T-helper 2 cell (primary cell): ENCODE data around the gene RMND5A.
A peak's percentile ranks its signal among the peaks of the same experiment; 100 is the strongest.

Source experiments
- DNase-seq, 5 experiments: peaks; one replicate each; pipeline versions ENCODE4 v3.0.0 to v3.0.0-alpha.2; 2012 to 2022

RMND5A gene

DNA sequence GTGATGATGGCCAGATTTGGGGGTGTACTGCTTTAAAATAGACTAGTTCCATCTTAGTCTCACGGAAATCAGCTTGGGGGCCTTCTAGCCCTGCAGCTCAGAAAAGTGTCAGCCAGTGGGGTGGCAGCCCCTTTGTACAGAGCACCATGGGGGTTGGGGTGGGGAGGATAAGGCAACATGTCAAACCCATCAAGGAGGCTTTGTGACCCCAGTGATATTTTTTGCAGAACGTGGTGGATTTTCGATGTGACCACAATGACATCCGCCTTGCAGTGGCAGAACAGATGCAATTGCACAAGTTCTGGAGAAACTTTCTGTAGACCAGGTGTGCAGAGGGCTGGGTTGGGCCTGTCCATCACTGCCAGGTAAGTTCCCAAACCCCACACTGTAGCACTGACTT lies 73.7 kb downstream of the RMND5A start:
- peak in 2 of 5 experiments; percentile 53 to 81 for DNase-seq

DNA sequence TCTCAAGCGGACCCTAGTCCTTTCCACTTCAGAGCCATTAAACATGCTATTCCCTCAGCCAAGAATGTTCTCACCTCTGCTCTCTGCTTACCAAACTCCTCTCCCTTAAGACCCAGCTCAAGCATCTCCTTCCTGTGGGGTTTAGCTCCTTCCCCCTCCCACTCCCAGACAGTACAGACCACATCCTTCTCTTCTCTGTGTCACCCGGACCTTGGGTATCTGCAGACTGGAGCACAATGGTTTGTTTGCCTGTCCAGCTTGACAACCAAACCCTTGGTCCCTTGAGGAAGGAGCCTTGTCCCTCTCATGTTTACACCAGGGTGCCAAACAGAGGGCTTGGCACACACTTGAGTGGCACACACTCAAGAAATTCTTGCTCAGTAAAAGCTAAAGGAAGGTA lies 74.8 kb downstream of the RMND5A start:
- DNase-seq, result peak in 2 of 5 experiments; percentile 47 to 72

DNA sequence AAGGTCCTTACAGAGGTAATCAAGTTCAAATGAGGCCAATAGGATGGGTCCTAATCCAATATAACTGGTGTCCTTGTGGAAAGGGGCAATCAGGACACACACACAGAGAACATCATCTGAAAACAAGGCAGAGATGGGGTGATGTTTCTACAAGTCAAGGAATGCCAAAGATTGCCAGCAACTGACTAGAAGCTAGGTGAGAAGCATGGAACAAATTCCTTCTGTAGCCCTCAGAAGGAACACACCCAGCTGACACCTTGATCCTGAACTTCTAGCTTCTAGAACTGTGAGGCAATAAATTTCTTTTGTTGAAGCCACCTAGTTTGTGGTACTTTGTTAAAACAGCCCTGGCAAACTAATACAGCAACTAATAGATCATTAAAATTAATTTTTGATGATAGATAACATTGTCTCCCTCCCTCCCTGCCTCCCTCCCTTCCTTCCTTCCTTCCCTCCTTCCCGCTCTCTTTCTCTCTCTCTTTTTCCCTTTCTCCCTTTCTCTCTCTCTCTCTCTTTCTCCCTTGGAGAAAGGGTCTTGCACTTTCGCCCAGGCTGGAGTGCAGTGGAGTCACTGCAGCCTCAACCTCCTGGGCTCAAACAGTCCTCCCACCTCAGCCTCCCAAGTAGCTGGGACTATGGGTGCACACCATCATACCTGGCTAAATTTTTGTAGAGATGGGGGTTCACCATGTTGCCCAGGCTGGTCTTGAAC lies 80.9 kb downstream of the RMND5A start:
- no peak for DNase-seq

DNA sequence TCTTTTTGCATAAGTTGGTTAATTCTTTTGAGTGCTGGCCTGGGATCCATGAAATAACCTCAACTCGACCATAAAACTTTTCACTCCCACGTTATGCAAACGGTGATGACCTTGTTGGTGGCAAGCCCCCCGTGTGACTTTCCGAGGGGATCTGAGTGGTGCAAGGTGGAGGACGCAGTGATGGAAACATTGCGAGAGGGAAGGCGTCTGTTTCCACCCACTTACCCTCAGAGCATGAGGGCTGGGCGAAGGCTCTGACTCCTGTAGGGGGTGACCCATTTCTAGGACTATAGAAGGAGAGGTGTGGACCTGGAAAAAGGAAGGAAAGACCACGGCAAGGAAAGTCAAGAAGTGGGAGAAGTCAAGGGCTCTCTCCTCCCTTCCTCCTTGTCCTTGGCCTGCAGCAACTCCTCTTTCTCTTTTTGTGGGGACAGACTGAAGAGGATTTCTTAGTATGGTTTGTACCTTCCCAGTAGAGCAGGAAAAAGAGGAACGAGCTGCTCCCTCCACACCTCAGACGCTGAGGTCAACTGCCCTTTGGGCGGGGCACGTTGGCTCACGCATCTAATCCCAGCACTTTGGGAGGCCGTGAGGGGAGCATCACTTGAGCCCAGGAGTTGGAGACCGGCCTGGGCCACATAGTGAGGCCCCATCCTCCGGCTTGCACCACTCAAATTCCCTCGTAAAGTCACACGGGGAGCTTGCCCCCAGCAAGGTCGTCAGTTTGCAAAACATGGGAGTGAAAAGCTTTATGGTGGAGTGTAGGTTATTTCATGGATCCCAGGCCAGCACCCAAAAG lies 86.2 kb downstream of the RMND5A start:
- DNase-seq, result no peak

- DNase-seq, result no peak
Measured at GRCh38 chr2:86807133-86807467, 87.0 kb downstream of the RMND5A start.

GRCh38 chr2:86807468-86808275 lies 87.6 kb downstream of the RMND5A start:
- DNase-seq, result peak in 2 of 5 experiments; percentile 65 to 88

GRCh38 chr2:86808315-86809161 lies 88.4 kb downstream of the RMND5A start:
- DNase-seq, result peak; percentile 73 to 96 (median 88)

DNA sequence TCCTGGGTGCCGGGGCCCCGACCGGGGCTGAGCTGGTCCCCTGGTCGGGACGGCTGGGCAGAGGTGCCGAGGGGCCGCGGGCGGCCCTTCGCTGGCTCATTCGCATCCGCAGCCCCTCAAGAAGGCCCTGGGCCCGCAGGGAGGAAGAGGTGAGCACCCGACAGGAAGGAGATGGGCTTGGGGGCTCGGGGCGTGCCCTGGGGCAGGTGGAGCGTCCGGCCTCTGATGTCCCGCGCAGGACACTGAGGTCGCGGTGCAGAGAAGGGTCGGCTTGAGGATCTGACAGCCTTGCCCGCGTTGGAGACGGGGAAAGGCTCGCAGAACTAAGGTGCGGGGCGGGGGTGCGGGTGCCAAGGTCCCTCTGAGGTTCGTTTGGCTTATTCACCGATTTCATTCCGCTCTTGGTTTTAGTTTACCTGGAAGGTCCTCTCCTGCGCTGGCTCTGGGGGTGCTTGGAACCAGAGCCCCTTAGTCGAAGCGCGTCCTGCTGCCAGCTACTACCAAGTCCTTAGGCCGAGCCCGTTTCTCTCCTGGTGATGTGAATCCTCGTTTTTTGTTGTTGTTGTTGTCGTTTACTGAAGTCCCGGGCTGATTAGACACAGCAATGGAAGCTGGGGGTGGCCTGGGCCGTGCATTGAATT lies 89.5 kb downstream of the RMND5A start:
- DNase-seq, result no peak

- peak in 1 of 5 experiments; percentile 38 for DNase-seq
Measured at GRCh38 chr2:86815611-86816010, 95.5 kb downstream of the RMND5A start.

- DNase-seq, result no peak
Measured at GRCh38 chr2:86818114-86818801, 98.2 kb downstream of the RMND5A start.

DNA sequence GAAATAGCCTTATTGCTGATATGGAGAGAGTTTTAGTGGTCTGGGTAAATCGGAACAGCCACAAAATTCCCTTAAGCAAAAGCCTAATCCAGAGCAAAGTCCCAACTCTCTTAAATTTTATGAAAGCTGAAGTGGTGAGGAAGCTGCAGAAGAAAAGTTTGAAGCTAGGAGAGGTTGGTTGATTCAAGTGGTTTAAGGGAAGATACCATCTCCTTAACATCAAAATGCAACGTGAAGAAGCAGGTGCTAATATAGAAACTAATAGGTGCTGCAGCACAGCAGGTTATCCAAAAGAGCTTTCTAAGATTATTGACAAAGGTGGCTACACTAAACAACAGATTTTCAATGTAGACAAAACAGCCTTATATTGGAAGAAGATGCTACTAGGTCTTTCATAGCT lies 98.9 kb downstream of the RMND5A start:
- DNase-seq, result no peak

DNA sequence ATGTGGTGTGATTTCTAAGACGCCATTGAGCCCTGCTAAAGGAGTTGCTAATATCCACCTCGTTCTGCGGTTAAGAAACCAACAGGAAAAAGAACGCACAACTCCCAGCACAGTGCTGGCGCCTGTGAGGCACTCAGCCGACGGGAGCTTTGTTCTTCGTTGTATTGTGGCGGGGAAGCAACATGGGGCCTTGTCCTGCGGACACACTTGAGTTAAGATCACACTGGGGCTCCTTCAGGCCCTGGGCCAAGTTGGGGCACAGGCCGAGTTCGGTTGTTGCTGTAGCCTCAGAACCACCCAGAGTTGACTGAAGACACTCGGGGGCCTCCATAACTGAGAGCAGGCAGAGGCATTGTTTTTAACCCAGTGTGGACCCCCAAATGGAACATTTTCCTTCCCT lies 101.2 kb downstream of the RMND5A start:
- DNase-seq, result peak in 1 of 5 experiments; percentile 34

DNA sequence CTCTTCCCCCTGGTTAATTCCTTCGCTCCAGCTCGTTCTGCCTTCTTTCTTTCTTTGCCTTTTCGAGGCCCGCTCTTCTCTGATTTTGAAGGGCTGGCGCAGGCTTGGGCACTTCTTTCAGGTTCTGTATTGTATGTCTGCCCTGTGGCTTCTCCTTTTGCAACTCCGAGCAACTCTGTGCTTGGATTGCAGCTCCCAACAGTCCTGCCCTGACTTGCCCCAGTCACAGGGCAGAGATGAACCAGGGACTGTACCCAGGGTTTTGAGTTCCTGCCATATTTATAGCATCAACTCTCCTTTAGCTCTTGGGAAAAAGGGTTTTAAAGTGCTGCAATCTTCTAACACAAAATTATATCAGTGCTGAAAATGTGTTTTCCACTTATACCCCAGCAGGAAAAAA lies 101.8 kb downstream of the RMND5A start:
- DNase-seq, result no peak

- DNase-seq, result no peak
Measured at GRCh38 chr2:86822668-86823345, 102.7 kb downstream of the RMND5A start.

DNA sequence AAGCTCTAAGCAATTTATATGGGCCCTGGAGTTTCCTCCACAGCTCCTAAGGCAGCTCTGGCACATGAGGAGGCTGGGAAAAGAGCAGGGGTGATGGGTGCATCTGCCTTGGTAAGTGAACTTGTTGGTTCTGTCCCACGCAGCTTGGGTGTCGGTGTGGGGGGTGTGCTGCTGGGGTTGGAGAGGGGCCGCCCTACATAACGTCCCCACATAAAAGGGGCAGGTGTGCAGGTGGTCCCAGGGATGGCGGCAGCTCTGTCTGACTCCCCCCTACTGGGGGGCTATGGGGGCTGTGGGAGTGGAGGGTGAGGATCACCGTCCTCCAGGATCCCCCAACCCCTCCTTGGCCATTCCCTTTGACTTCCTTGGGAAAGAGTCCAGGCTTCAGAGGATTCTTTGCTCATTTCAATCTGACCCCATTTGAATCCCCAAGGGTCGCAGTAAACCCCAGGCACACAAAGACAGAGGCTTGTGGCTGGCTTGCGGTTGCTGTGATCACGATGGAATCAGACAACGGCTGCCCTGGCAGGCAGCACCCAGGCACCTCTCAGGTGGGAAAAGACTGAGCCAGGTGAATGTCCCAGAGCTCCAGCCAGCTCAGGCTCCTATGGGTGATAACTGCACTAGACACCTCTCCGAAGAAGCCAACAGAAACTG lies 105.1 kb downstream of the RMND5A start:
- DNase-seq, result peak in 1 of 5 experiments; percentile 51

- DNase-seq, result peak in 3 of 5 experiments; percentile 43 to 93 (median 84)
Measured at GRCh38 chr2:86825693-86826381, 105.7 kb downstream of the RMND5A start.

DNA sequence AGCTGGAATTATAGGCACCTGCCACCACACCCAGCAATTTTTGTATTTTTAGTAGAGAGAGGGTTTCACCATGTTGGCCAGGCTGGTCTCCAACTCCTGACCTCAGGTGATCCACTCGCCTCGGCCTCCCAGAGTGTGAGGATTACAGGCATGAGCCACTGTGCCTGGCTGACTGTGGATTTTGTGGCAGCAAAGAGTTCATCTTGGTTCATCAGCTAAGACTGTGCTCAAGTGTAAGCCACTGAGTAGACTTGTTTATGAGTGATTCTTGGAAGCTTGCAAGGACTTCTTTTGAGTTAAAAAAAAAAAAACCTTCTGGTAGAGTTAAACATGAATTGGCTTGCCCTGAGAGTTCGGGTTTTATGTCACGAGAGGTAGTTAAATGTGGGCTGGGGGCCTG lies 106.9 kb downstream of the RMND5A start:
- no peak for DNase-seq
